Measurements from ENCODE around the gene SNRPA1.
A peak's percentile ranks its signal among the peaks of the same experiment; 100 is the strongest.

SNRPA1 gene

GRCh38 chr15:101264011-101264410, 31.0 kb downstream of the SNRPA1 start:
- TF ChIP-seq REST (IDR thresholded peaks at IDR 0.05; ENCODE audit: low read depth) (no peak), TCF12 (IDR thresholded peaks at IDR 0.05; ENCODE audit: low read depth) (no peak), FOXM1 (IDR thresholded peaks at IDR 0.05; ENCODE audit: borderline replicate concordance, low read depth) (no peak)

- TF ChIP-seq EGR1 (IDR thresholded peaks at IDR 0.05) (no peak), REST (IDR thresholded peaks at IDR 0.05; ENCODE audit: low read depth) (no peak), YY1 (IDR thresholded peaks at IDR 0.05; ENCODE audit: low read depth) (no peak), EP300 (IDR thresholded peaks at IDR 0.05; ENCODE audit: borderline replicate concordance) (no peak), NFIC (IDR thresholded peaks at IDR 0.05) (no peak), TCF12 (IDR thresholded peaks at IDR 0.05; ENCODE audit: low read depth) (no peak), TAF1 (IDR thresholded peaks at IDR 0.05; ENCODE audit: low read depth) (no peak), ZBTB7A (IDR thresholded peaks at IDR 0.05; ENCODE audit: low read depth) (no peak), CREB1 (IDR thresholded peaks at IDR 0.05; ENCODE audit: low read depth) (no peak)
- TF ChIP-seq, protein P1, sequence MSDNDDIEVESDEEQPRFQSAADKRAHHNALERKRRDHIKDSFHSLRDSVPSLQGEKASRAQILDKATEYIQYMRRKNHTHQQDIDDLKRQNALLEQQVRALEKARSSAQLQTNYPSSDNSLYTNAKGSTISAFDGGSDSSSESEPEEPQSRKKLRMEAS (IDR thresholded peaks at IDR 0.05), result no peak
Measured at GRCh38 chr15:101262551-101262950, 32.5 kb downstream of the SNRPA1 start.

GRCh38 chr15:101258238-101259144, 36.6 kb downstream of the SNRPA1 start:
- TF ChIP-seq TCF12 (IDR thresholded peaks at IDR 0.05; ENCODE audit: low read depth) (no peak), TEAD4 (IDR thresholded peaks at IDR 0.05) (no peak), RAD21 (IDR thresholded peaks at IDR 0.05; ENCODE audit: low read depth) (peak; percentile 98)

GRCh38 chr15:101256757-101257156, 38.3 kb downstream of the SNRPA1 start:
- TF ChIP-seq RAD21 (IDR thresholded peaks at IDR 0.05; ENCODE audit: low read depth) (peak; percentile 3; the same call in 1 of the 2 replicates), CREB1 (IDR thresholded peaks at IDR 0.05; ENCODE audit: low read depth) (no peak)

DNA sequence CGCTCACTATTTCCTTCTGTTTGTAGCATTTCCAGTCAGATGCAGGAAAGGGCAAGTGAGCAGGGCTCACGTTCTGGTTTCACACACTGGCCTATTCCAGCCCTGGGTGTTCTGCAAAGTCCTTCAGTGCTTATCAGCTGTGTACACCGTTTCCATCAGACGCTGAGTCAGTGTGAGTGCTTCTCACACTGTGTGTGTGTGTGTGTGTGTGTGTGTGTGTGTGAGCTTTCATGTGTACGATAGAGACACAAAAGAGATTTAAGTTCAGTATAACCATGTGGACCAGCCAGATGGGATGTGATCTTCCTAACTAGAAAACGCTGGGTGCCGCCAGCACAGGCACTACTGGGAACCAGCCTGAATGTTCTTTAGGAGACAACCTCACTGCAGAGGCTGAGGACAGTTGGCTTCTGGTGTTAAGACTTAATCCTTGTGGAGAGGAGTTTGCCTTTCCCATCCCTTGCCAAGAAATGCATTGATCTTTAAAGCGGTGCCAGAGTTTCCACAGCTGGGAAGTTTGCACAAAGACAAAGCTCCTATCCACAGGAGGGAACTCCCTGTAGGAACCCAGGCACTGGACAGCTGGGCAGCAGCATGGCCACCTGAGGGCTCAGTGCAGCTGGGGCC, 39.3 kb downstream of the SNRPA1 start:
- TF ChIP-seq FOXM1 (IDR thresholded peaks at IDR 0.05; ENCODE audit: borderline replicate concordance, low read depth) (no peak), TCF12 (IDR thresholded peaks at IDR 0.05; ENCODE audit: low read depth) (no peak), EGR1 (IDR thresholded peaks at IDR 0.05) (no peak)
- TF ChIP-seq, protein P2, sequence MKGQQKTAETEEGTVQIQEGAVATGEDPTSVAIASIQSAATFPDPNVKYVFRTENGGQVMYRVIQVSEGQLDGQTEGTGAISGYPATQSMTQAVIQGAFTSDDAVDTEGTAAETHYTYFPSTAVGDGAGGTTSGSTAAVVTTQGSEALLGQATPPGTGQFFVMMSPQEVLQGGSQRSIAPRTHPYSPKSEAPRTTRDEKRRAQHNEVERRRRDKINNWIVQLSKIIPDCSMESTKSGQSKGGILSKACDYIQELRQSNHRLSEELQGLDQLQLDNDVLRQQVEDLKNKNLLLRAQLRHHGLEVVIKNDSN (IDR thresholded peaks at IDR 0.05), result no peak

- TF ChIP-seq EP300 (IDR thresholded peaks at IDR 0.05; ENCODE audit: borderline replicate concordance) (no peak), FOXM1 (IDR thresholded peaks at IDR 0.05; ENCODE audit: borderline replicate concordance, low read depth) (no peak), ZBTB7A (IDR thresholded peaks at IDR 0.05; ENCODE audit: low read depth) (no peak), CREB1 (IDR thresholded peaks at IDR 0.05; ENCODE audit: low read depth) (no peak), YY1 (IDR thresholded peaks at IDR 0.05; ENCODE audit: low read depth) (no peak), TAF1 (IDR thresholded peaks at IDR 0.05; ENCODE audit: low read depth) (no peak), CEBPB (IDR thresholded peaks at IDR 0.05) (no peak), REST (IDR thresholded peaks at IDR 0.05; ENCODE audit: low read depth) (no peak), RAD21 (IDR thresholded peaks at IDR 0.05; ENCODE audit: low read depth) (no peak), TCF12 (IDR thresholded peaks at IDR 0.05; ENCODE audit: low read depth) (no peak), EGR1 (IDR thresholded peaks at IDR 0.05) (no peak), TEAD4 (IDR thresholded peaks at IDR 0.05) (no peak), NFIC (IDR thresholded peaks at IDR 0.05) (no peak)
- TF ChIP-seq, protein P2 (IDR thresholded peaks at IDR 0.05), result no peak
Measured at GRCh38 chr15:101255051-101255395, 40.0 kb downstream of the SNRPA1 start.

Measured in Ishikawa (cell line).